GM21360 (cell line): ENCODE results near the gene DICER1.
A peak's percentile ranks its signal among the peaks of the same experiment; 100 is the strongest.
"Not testable (repeated sequence)": the region's sequence is repeated elsewhere in the genome, so short reads cannot be mapped to it uniquely, and the experiment has no call there.

Source experiments
- ATAC-seq: cut with Tn5 transposase; IDR thresholded peaks from one replicate; pipeline ENCODE4 v1.9.1; 2021; ENCODE audit warnings: mild to moderate bottlenecking, moderate library complexity; ENCODE audit not compliant: unreplicated experiment

DICER1 gene

DNA sequence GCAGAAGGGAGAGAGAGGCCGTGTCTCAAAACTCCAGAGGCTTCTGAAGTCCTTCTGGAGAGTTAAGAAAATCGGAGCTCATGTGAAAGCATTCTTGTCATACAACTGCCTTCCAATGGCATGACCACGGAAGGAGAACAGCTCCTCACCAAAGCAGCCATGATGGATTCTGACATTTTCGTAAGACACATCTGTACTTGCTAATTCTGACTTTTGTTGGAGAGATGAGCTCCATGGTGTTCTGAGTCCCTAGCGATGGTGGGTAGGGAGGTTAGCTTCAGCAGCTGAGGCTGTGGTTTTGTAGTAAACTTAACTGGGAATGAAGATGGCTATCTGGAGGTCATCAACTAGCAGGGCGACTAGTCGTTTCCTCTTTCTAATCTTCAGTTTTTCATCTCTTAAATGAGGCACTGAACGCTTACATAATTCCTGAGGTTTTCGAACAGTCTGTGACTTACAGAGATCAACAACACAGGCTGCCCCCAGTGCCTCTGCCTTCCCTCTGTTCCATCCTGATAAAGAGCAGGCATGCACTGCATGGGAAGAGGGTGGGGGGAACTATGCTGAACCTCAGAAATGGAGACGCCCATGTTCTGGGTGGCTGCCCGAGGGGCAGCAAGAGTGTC, 28.6 kb upstream of the DICER1 start:
- no peak for ATAC-seq

- no peak for ATAC-seq
These were observed 27.9 kb upstream of the DICER1 start for GRCh38 chr14:95185033-95185766.

DNA sequence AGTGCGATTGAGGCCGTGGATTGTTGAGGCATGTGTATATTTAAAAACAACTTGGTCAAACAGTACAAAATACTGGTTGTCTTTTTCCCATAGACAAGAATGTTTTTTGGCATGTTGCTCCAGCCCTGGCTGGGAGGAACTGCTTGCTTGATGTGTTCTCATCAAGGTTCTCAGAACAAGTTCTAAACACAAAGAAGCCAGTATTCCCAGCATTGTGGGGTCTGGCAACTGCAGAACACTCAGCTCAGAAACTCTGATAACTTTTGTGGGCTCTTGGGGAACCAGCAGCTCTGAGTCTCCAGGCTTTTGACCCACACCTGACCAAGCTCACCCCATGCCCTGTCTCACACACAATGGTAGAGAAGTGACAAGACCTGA, 27.1 kb upstream of the DICER1 start:
- no peak for ATAC-seq

DNA sequence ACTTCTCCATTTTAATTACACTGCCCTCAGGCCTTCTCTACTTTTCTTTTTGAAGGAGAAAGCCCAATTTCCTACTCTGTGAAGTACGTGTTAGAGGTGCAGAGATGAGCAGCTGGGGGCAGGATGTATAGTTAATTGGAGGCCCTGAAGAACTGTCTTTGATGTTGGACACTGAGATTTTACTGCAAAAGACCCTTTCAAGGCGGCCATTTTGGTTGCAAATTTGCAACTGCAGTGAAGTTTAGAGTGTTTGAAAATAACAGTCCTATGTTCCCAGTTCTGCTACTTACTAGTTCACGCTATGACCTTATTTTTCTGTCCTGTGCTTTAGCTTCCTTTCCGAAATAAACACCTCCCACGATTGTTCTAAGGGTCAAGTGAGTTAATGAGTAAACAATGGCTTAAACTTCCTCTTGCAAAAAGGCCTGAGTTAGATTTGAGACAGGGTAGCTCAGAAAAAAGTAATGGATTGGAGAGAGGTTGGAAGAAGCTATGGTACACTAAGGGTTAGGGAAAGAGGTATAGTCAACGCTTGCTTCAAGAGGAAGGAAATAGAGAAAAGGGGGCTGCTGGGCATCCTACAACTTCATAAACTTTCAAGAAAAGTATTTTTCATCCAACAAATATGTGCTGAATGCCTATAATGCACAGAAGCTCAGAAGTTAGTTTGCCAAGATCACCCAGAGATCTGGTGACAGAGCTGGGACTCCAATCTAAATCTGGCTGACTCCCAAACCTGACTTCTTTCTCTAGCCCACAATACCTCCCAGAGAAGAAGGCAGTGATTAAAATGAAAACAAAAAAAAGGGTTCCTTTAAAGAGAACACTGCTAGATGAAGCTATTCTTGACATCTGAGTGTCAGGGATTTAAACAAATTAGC, 26.4 kb upstream of the DICER1 start:
- ATAC-seq: no peak

GRCh38 chr14:95183082-95183481, 25.8 kb upstream of the DICER1 start:
- no peak for ATAC-seq

DNA sequence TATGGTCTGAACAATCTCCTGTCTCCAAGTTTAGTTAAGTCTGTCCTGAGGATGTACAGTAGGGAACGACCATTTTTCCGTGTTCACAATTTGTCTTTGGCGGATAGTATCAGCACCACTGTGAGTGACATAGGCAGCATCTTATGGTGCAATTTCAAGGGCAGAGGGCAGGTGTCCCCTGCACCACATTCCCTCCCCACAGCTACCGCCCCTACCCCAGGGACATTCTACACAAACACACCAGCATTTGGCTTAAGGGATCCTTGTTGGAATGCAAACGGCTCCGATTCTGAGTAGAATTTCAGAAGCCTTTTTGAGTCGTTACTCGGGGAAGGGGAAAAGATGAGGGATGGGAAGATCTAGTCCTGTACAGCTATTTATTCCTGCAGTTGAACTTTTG, 25.1 kb upstream of the DICER1 start:
- no peak for ATAC-seq

GRCh38 chr14:95180966-95181741, 23.8 kb upstream of the DICER1 start:
- ATAC-seq: no peak

DNA sequence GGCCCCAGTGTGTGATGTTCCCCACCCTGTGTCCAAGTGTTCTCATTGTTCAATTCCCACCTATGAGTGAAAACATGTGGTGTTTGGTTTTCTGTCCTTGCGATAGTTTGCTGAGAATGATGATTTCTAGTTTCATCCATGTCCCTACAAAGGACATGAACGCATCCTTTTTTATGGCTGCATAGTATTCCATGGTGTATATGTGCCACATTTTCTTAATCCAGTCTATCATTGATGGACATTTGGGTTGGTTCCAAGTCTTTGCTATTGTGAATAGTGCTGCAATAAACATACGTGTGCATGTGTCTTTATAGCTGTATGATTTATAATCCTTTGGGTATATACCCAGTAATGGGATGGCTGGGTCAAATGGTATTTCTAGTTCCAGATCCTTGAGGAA, 18.3 kb upstream of the DICER1 start:
- ATAC-seq: not testable (repeated sequence)

DNA sequence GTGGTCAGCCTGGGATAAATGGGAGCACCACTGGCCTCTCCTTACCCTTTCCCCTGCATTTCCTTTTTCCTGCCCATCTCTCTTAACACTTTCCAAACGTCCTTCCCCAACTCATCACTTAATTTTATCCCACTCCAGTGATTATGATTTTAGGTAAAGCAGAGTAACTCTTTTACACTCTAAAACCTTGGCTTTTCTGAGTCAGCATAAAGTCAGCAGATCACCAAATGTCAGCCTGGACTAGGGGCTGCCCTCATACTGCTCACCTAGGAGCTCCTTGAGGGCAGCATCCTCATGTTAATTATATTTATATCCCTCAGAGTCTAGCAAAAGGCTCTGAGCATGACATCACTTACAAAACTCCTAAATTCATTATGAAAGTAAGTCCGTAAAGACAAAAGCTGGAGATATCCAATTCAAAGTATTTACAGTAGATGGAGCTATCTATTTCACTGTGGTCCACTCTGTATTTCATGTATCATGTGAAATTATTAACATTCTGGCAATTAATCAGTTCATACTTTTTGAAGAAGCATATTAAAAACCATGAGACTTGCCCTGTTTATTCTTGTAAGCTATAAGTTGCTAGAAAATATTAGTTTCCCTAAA, 17.0 kb upstream of the DICER1 start:
- ATAC-seq: no peak

DNA sequence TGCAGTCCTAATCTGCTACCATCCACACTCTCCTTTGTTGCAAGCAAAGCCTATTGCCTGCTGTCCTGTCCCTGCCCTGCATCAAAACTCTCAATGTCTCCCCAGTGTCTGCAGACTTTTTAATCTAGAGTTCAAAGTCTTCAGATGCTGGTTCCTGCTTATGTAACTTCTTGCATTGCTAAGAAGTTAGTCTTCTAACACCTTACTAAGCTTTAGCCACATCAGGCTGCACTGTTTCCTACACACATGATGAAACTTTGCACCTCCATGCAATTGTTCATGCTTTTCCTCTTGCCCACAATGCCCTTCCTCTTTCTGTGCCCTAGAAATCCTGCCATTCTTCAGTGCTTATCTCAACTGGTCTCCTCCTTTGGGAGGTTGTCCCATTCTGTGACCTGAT, 16.2 kb upstream of the DICER1 start:
- no peak for ATAC-seq

DNA sequence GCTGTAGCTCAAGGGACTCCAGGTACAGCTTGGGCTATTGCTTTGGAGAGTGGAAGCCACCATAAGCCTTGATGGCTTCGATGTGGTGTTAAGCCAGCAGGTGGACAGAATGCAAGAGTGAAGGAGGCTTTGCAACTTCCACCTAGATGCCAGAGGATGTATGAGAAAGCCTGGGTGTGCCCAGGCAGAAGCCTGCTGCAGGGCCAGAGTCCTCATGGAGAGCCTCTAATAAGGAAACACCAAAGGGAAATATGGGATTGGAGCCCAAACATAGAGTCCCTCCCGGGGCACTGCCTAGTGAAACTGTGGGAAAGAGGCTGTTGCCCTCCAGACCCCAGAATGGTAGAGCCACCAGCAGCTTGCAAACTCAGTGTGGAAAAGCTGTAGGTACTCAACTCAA, 9.8 kb upstream of the DICER1 start:
- no peak for ATAC-seq

GRCh38 chr14:95165517-95165916, 8.2 kb upstream of the DICER1 start:
- no peak for ATAC-seq

GRCh38 chr14:95164506-95164905, 7.2 kb upstream of the DICER1 start:
- ATAC-seq: no peak

GRCh38 chr14:95163666-95164065, 6.3 kb upstream of the DICER1 start:
- ATAC-seq: no peak

DNA sequence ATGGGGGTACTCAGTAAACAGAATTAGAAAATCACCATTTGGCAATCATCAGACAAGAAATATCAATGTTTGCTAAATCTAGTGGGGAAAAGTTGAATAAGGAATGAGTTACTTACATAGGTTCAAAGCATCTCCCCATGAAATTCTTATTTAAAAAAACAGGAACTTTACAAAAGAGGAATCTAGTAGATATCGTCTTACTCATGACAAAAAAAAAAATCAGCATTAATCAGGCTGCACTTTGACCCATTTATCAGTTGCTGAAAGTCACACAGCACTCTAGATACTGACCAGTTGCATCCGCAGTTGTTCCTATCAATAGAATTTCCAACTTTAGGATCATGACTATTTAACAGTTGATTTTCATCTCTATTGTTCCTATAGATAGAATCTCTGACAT, 5.8 kb upstream of the DICER1 start:
- ATAC-seq: no peak

GRCh38 chr14:95162641-95163040, 5.3 kb upstream of the DICER1 start:
- ATAC-seq: no peak

DNA sequence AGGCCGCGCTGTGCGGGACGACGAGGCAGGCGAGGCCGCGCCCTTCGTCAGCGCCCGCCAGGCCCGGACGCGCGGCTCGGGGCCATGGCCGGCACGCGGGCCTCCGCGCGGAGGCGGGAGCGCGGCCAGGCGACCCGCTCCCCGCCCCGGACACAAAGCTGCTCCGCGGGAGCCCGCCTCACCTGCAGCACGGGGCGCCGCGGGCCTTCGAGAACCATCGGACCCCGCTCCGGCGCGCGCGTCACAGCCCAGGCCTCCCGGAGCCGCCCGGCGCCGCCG, 342 bp downstream of the DICER1 start:
- ATAC-seq: no peak

DNA sequence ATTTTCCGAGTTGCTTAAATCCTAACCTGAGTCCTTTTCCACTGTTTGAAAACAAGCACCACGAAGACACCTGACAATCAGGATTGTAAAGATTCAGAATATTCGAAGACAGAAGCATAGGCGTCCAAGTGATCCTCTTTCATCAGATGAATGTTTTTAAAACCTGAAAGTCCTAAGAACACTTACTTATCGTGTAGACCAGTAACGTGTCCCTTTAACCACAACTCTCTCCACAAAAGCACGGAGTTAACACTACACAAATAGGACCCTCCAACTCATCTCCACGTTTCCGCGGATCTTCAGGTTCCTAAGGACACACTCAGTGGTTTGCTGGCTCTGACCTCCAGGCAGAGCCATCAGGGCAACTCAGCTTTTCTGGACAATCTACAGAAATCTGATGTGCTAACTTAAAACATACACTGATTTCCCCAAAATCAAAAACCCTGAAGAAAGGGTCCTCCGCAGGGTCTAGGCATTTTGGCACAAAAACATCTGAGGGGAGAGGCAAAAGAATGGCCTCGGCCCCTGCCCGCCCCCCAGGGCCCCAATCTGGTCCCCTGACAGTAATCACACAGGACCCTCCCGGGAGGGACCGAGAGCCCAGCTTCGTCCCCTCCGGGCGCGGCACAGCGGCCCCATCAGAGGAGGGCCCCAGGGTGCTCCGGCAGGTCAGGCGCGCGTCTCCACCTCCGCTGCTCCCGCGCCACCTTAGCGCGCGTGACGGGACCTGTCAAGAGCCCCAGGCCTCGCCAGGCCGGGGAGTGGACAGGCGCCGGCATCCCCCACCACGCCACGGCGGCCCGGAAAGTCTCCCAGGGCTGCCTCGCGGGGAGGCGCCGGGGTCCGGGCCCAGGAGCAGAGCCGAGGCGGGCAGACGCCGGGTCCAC, 925 bp downstream of the DICER1 start:
- peak; percentile 26 for ATAC-seq

DNA sequence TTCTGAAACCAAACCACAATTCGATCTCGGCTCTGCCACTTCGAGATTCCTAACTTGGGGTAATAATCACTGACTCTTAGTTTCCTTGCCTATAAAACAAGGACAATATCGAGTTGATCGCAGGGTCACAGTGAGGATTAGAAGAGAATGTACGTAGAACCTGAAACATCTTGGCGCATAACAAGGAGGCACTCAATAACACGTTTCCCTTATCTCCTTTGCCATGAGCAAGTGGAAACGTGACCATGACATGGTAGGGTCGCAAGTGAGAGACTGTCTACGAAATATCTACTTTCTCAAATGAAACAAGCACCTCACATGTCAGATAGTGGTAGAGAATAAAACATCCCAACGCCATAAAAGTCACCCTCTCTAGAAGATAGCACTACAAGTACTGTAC, 2.3 kb downstream of the DICER1 start:
- no peak for ATAC-seq

- no peak for ATAC-seq
These were observed 3.5 kb downstream of the DICER1 start for GRCh38 chr14:95153866-95154265.
